ENCODE measurements around the gene FAM13A. TPM values are rescaled to one million over a fixed set of nuclear protein-coding genes. Genes with fewer than 3 reads are reported as not detected.
A peak's percentile ranks its signal among the peaks of the same experiment; 100 is the strongest.

FAM13A gene
- total RNA-seq, 1 donor from 2014 or later = 32.2 TPM

- Histone ChIP-seq H3K27ac (peak overlapping the region; percentile 76), H3K27me3 (no peaks in the 10 kb centered on the region), H3K36me3 (no peaks in the 10 kb centered on the region), H3K4me1 (peaks cover 29% of the 10 kb centered on the region), H3K4me3 (peak overlapping the region; percentile 42 to 47), H3K9me3 (no peaks in the 10 kb centered on the region)
- TF ChIP-seq POLR2A (IDR thresholded peaks at IDR 0.05) = no peak
- TF ChIP-seq, protein P1, sequence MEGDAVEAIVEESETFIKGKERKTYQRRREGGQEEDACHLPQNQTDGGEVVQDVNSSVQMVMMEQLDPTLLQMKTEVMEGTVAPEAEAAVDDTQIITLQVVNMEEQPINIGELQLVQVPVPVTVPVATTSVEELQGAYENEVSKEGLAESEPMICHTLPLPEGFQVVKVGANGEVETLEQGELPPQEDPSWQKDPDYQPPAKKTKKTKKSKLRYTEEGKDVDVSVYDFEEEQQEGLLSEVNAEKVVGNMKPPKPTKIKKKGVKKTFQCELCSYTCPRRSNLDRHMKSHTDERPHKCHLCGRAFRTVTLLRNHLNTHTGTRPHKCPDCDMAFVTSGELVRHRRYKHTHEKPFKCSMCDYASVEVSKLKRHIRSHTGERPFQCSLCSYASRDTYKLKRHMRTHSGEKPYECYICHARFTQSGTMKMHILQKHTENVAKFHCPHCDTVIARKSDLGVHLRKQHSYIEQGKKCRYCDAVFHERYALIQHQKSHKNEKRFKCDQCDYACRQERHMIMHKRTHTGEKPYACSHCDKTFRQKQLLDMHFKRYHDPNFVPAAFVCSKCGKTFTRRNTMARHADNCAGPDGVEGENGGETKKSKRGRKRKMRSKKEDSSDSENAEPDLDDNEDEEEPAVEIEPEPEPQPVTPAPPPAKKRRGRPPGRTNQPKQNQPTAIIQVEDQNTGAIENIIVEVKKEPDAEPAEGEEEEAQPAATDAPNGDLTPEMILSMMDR (IDR thresholded peaks at IDR 0.05) = no peak
- TF ChIP-seq POLR2AphosphoS5 (IDR thresholded peaks at IDR 0.05; ENCODE audit: insufficient read depth in 1 of 2, low read depth in 1 of 2) = no peak
- intact Hi-C loops (cut with DNase I) = no loop called here
- no peak for DNase-seq (ENCODE audit: extremely low spot score in 2 of 2)
These were observed 563 bp downstream of the FAM13A start for GRCh38 chr4:89056292-89056952.

DNA sequence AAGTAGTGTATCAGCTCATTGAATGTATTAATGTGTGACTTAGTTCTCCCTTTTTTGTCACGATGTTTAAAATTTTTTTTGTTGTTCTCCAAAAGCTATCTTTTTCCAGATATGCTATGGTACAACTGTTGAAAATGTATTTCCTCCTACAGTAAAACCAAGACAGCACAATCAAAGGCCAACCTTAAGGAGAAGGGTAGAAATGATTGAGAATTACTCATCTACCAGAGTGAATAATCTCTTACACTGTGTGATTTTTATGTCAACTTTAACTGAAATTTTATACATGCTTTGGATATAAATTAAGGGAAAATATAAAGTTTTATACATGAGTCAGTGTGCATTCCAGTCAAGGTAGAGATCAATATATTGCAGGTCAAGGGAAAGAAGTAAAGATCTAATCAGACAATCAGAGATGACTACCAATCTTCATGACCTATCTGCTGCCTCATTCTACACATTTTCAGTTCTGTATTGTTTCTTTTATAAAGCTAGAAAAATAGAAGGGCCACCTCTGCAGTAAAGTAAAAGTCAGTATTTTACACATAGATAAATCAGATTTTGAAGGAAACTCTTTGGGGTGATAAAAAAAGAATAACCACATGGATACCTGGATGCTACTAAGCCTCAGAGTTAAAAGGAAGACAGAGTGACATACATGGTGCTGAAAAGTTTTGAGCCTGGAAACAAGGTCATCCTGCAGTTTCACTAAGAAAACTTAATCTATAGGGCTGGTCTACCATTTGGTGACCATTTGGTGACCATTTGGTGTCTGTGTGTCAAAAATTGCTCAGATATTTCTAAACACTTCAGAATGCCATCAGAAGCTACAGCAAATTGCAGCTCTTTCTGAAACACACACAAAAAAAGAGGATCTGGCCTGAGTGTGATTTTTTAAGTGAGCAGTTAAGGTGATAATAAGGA is 1.6 kb downstream of the FAM13A start:
- H3K4me1 ChIP-seq = peaks cover 29% of the 10 kb centered on the region

GRCh38 chr4:89054627-89055026 is 2.4 kb downstream of the FAM13A start:
- Histone ChIP-seq H3K4me1 (peaks cover 29% of the 10 kb centered on the region), H3K27ac (no peak overlapping the region), H3K9me3 (no peaks in the 10 kb centered on the region), H3K4me3 (no peak overlapping the region), H3K27me3 (no peaks in the 10 kb centered on the region), H3K36me3 (no peaks in the 10 kb centered on the region)
- no peak for DNase-seq (ENCODE audit: extremely low spot score in 2 of 2)
- intact Hi-C loops (cut with DNase I) = no loop called here
- TF ChIP-seq, protein P1 (IDR thresholded peaks at IDR 0.05) = no peak

More for the DNA sequence above, 1.6 kb downstream of the FAM13A start:
- Histone ChIP-seq H3K4me3 (peak overlapping the region; percentile 11 to 47), H3K27me3 (no peaks in the 10 kb centered on the region), H3K9me3 (no peaks in the 10 kb centered on the region), H3K36me3 (no peaks in the 10 kb centered on the region), H3K27ac (no peak overlapping the region)
- DNase-seq (ENCODE audit: extremely low spot score in 2 of 2) = no peak
- TF ChIP-seq POLR2AphosphoS5 (IDR thresholded peaks at IDR 0.05; ENCODE audit: insufficient read depth in 1 of 2, low read depth in 1 of 2) = no peak
- intact Hi-C loops (cut with DNase I) = no loop called here

GRCh38 chr4:89049853-89050252 is 7.1 kb downstream of the FAM13A start:
- Histone ChIP-seq H3K27ac (no peak overlapping the region), H3K27me3 (no peaks in the 10 kb centered on the region), H3K4me3 (no peak overlapping the region), H3K36me3 (no peaks in the 10 kb centered on the region), H3K9me3 (no peaks in the 10 kb centered on the region), H3K4me1 (peaks cover 12% of the 10 kb centered on the region)
- no peak for DNase-seq (ENCODE audit: extremely low spot score in 2 of 2)
- intact Hi-C loops (cut with DNase I) = no loop called here
- TF ChIP-seq POLR2A (IDR thresholded peaks at IDR 0.05) (no peak), POLR2AphosphoS5 (IDR thresholded peaks at IDR 0.05; ENCODE audit: insufficient read depth in 1 of 2, low read depth in 1 of 2) (no peak)
- TF ChIP-seq, protein P1 (IDR thresholded peaks at IDR 0.05) = no peak

DNA sequence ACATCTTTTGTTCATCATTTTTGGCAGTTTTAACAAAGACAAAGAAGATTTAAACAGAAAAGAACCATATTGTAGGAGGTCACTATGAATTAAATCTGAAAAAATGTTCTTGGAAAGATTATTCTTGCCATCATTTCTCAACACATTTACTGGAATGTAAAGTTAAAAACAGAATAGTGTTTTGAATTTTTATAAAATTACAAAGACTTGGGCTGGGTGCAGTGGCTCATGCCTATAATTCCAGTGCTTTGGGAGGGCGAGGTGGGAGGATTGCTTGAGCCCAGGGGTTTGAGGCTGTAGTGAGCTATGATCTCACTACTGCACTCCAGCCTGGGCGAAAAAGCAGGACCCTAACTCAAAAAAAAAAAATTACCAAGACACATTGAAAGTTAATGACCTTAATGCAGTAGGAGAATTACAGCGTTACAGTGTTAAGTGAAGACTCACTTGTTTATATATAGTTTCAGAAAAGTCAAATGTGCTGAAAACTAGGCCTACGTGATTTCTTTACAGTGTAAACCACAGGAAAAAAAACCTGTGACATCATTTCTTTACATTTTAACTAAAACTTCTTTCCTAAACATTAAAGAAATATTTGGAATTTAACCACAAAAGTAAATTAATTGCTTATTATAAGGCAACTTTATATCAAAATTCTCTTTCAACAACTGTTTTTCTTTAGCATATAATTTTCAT is 7.9 kb downstream of the FAM13A start:
- intact Hi-C loops (cut with DNase I) = no loop called here
- Histone ChIP-seq H3K36me3 (no peaks in the 10 kb centered on the region), H3K27me3 (no peaks in the 10 kb centered on the region), H3K4me1 (peaks cover 4% of the 10 kb centered on the region), H3K4me3 (no peak overlapping the region), H3K27ac (no peak overlapping the region), H3K9me3 (no peaks in the 10 kb centered on the region)
- no peak for DNase-seq (ENCODE audit: extremely low spot score in 2 of 2)
- TF ChIP-seq POLR2A (IDR thresholded peaks at IDR 0.05) (no peak), POLR2AphosphoS5 (IDR thresholded peaks at IDR 0.05; ENCODE audit: insufficient read depth in 1 of 2, low read depth in 1 of 2) (no peak)
- TF ChIP-seq, protein P1 (IDR thresholded peaks at IDR 0.05) = no peak

Data from vagina (tissue), 2 donors.